Measurements from ENCODE around the gene ACAD11.

Gene ACAD11

GRCh38 chr3:132660052-132660810 lies 622 bp upstream of the ACAD11 start, which contains the start of gene UBA5:
Gene UBA5, plus strand, starts transcription at chr3:132660329. Its CDS starts 209 bp downstream, at chr3:132660538.
- DNase-seq (ENCODE audit: low read depth): peak; percentile 70
- TF ChIP-seq, protein P1, sequence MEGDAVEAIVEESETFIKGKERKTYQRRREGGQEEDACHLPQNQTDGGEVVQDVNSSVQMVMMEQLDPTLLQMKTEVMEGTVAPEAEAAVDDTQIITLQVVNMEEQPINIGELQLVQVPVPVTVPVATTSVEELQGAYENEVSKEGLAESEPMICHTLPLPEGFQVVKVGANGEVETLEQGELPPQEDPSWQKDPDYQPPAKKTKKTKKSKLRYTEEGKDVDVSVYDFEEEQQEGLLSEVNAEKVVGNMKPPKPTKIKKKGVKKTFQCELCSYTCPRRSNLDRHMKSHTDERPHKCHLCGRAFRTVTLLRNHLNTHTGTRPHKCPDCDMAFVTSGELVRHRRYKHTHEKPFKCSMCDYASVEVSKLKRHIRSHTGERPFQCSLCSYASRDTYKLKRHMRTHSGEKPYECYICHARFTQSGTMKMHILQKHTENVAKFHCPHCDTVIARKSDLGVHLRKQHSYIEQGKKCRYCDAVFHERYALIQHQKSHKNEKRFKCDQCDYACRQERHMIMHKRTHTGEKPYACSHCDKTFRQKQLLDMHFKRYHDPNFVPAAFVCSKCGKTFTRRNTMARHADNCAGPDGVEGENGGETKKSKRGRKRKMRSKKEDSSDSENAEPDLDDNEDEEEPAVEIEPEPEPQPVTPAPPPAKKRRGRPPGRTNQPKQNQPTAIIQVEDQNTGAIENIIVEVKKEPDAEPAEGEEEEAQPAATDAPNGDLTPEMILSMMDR (IDR thresholded peaks at IDR 0.05; ENCODE audit: low read length, missing control alignments): no peak
- peak within 1 kb of the TSS; percentile 75 for H3K4me3 ChIP-seq (replicated peaks; ENCODE audit: low read depth, low read length)

DNA sequence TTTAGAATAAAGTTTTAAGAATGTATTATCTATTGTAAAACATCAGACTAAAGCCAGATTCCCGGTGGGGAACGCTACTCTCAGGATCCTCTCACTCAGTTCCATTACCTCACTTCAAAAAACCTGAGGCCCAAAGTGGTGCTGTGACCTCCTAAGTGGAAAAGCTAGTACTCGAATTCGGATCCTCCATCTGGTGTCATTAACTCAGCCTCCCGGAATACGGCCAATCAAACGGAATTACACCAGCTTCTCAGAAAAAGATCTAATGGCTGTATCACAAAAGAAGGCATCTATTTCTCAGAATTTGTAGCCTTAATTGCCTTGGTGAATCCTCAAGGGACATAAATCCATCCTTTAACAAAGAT lies 627 bp downstream of the ACAD11 start:
- DNase-seq (ENCODE audit: low read depth): no peak
- peak overlapping the region; percentile 75 for H3K4me3 ChIP-seq (replicated peaks; ENCODE audit: low read depth, low read length)

DNA sequence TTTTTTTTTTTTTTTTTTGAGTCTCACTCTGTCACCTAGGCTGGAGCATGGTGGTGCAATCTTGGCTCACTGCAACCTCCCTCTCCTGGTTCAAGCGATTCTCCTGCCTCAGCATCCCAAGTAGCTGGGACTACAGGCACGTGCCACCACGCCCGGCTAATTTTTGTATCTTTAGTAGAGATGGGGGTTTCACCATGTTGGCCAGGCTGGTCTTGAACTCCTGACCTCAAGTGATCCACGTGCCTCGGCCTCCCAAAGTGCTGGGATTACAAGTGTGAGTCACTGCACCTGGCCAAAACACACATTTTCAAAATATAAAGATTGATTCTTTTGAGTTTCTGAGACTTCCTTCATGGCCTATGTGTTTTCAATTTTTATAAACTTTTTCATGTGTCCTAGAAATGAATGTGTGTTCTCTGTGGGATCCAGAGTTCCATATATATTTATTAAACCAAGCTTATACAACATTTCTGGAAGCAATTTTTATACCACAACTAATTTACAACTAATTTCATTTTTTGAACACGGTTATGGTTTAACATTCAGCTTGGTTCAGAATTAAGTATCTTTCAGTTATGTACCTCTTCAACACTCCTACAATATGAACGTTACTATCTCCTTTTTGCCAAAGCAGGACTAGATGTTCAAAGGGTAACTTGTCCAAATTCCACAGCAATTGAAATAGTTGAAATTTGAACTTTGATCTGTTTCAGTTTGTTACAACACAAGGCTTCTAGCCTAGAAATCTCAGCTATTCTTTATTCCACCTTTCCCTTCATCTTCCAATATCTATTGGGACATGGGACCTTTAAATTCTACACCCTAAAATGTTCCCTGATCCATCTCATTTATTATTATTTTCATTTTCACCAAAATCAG lies 1.5 kb downstream of the ACAD11 start:
- H3K4me3 ChIP-seq (replicated peaks; ENCODE audit: low read depth, low read length): peak overlapping the region; percentile 75
- no peak for DNase-seq (ENCODE audit: low read depth)
- TF ChIP-seq, protein P1 (IDR thresholded peaks at IDR 0.05; ENCODE audit: low read length, missing control alignments): no peak

More for the DNA sequence above, 627 bp downstream of the ACAD11 start:
- TF ChIP-seq, protein P1 (IDR thresholded peaks at IDR 0.05; ENCODE audit: low read length, missing control alignments): no peak

GRCh38 chr3:132655471-132655870 lies 4.1 kb downstream of the ACAD11 start:
- DNase-seq (ENCODE audit: low read depth): no peak
- TF ChIP-seq, protein P1 (IDR thresholded peaks at IDR 0.05; ENCODE audit: low read length, missing control alignments): no peak
- H3K4me3 ChIP-seq (replicated peaks; ENCODE audit: low read depth, low read length): no peak overlapping the region

- TF ChIP-seq, protein P1 (IDR thresholded peaks at IDR 0.05; ENCODE audit: low read length, missing control alignments): no peak
- no peak overlapping the region for H3K4me3 ChIP-seq (replicated peaks; ENCODE audit: low read depth, low read length)
- DNase-seq (ENCODE audit: low read depth): no peak
Measured at GRCh38 chr3:132654721-132655120, 4.9 kb downstream of the ACAD11 start.

- no peak for DNase-seq (ENCODE audit: low read depth)
- TF ChIP-seq, protein P1 (IDR thresholded peaks at IDR 0.05; ENCODE audit: low read length, missing control alignments): no peak
- no peak overlapping the region for H3K4me3 ChIP-seq (replicated peaks; ENCODE audit: low read depth, low read length)
Measured at GRCh38 chr3:132654190-132654589, 5.4 kb downstream of the ACAD11 start.

Measured in fibroblast of pulmonary artery (primary cell).